LHCN-M2 (cell line): Measurements from ENCODE around the gene PROSER2. TPM values are rescaled to one million over a fixed set of nuclear protein-coding genes. Genes with fewer than 3 reads are reported as not detected.

Experiments
- DNase-seq: peaks from one replicate; pipeline ENCODE4 v3.0.0-alpha.2; 2012; ENCODE audit warnings: low read depth
- total RNA-seq: library from RNA; depleted of rRNA; stranded (reverse); fragments of >200 nt; gene quantifications from 2 replicates; pipeline ENCODE4 v1.2.3, GENCODE V29; 2014; rRNA removed

PROSER2 gene
- total RNA-seq, 1 experiment from 2014 or later = 6.9 TPM

DNA sequence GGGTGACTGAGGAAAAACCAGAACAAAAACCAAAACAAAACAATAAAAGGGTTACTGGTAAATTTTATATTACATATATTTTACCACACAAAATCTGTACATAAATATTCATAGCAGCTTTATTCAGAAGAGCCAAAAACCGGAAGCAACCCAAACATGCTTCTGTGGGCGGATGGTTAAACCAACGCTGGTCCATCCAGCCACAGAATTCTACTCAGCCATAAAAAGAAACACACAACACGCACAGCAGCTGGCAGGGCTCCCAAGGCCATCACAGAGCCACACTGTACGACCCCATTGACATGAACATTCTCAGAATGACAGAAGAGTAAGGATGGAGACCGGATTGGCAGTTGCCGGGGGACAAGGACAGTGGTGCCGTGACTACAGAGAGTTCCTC is 83.6 kb downstream of the PROSER2 start:
- no peak for DNase-seq

DNA sequence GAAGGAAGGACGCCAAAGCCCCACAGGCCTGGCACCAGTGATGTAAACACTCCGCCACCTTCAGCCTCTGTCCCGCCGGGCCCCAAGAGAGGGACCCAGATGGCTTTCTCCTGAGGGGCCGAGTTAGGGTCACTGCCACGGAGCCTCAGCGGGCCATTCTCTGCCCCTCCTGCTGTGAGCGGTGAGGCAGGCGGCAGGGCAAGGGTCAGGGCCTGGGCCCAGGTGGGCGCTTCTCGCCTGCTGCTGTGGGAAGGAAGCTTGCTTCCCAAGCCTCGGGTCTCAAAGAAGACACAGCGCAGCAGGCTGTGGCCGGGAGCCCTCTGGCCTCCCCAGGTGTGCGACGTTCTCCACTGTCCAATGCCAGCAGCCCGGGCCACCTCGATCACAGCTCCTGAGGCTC is 84.8 kb downstream of the PROSER2 start:
- no peak for DNase-seq

DNA sequence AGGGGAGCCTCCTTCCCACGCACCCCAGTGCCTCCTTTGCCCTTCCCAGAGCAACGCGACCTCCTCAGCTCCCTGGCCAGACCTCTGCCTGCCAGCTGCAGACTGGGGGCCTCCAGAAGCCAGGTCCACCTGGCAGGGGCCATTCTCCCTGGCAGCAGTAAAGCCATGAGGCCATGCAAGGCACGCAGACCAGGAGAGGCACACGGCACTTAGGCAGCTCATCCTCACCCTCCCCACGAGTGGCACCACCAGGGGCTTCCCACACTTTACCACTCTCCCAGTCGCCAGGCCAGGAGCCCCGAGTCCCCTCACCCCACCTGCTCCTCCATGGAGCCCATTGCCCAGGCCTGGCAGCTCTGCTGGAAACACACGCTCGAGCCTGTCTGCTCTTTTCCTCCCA is 85.4 kb downstream of the PROSER2 start:
- no peak for DNase-seq

DNA sequence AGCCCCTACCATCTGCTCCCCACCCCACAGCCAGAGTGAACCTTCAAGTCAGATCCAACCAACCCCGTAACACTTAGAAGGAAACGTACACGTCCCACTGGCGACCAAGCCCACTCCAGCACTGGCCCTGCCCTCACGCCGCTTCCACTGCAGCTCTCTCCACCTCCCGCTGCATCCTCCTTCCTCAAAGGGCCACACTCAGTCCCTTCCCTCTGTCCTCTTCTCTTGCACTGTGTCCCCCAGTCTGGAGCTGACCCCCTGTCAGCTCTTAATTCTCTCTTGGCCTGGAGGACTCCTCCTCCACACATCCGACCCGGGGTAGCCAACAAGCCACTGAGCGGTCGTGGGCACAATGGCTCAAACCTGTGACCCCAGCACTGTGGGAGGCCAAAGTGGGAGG is 85.8 kb downstream of the PROSER2 start:
- no peak for DNase-seq

DNA sequence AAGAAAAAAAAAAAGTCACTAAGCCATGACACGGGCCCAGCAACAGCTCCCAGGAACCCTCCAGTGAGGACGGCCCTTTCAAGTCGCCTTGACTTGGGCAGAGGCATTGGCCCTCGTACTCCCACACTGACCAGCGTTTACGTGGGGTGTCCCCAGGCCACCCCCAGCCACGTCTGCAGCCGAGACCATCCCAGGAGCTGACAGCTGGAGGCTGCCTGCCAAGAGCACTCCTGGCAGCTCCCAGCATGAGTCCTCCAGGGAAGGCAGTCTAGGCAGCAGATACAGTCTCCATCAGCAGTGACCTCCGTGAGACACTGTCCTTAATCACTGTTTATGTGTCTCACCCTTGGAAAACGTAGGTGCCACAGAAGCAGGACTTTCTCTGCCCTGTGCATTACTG is 86.5 kb downstream of the PROSER2 start:
- no peak for DNase-seq

DNA sequence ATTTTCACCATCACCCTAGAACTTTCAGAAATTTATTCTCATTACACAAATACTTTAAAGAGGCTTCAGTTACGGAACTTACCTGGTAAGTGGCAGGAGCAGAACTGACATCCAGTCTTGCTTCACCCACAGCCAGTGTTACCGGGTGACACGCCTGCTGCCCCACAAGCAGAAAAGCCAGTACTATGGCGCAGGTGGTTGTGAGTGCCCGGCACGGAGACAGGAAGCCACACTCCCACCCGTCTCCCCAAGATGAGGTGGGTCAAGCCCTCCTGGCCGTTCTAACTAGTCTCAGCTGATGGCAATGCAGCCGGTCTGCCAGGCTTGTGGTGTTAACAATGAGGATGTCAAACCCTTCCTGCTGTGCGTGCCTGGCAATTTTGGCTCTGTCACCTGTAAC is 86.9 kb downstream of the PROSER2 start:
- DNase-seq = no peak

DNA sequence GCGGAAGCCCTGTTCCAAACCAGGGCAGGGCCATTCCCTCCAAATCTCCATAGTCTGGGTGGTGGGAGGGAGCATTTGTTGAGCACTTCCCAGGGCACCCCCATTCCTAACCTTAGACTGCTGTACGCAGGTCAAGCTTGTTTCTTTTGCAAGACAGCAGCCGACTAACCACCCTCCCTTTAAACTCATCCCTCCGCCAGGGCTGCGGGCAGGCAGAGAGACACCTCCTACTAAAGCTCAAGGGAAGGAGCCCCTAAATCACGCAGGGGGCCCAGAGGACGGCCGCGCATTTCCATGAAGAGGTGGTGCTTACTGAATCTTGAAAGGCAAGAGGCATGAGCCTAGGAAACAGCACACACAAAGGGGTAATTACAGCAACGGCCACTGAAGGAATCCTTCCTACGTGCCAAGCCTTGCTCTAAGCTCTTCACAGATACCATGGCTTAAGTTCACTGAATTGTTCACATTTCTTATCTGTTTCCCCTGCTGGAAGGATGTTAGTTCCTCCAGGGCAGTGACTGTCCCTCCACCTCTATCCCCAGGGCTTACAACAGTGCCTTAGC is 90.0 kb downstream of the PROSER2 start:
- no peak for DNase-seq

DNA sequence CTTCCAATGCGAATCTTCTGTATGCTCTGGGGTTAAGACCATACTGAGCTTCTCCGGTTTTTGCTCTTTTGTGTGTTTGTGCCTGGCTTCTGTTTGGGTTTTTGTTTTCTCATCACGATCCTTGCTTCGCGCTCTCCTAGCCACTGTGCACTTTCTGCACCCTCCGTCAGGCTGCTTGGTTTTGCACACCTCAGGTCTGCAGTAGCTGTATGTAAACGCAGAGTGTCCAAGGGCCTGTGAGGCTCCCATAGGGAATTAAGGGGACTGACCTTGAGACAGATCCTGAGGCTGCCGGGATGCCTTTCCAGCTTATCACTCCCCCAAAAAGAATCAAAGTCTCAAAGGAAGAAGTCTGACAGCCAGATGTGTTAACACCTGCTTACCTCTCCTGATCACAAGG is 95.2 kb downstream of the PROSER2 start:
- no peak for DNase-seq

DNA sequence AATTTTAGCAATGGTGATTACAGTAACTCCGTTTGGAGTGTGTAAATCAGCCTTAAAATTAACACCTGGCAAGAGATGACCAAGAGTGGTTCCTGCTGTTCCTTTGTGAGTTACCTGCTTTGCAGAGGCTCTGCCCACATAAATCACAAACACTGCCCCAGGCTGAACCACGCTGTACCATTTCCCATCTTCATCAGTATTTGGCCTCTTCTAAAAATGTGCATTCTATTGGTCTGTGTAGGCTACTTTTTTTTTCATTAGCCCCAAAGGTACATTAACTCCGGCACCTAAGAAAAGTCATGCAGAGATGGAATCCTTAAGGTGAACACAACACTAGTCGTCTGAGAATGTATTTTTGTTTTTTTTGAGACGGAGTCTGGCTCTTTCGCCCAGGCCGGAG is 96.1 kb downstream of the PROSER2 start:
- no peak for DNase-seq

Other genes starting within 250 kb of the PROSER2 start
- 11.0 and 11.4 TPM in 2 replicates for gene USP6NL, start 211.7 kb upstream of the PROSER2 start, total RNA-seq
- gene ECHDC3, start 81.0 kb upstream of the PROSER2 start, total RNA-seq = 3.2 and 6.5 TPM in 2 replicates
- gene UPF2, start 219.5 kb downstream of the PROSER2 start, total RNA-seq = 13.1 and 15.8 TPM in 2 replicates
- 8.8 and 10.1 TPM in 2 replicates for gene DHTKD1, start 245.6 kb downstream of the PROSER2 start, total RNA-seq